WI38 (cell line): ENCODE data around the gene C17orf75.

Experiments
- H3K4me3 ChIP-seq: 2 replicates; pipeline ENCODE4 v1.5.1; 2011; ENCODE audit warnings: low read depth, mild to moderate bottlenecking, control low read depth, low read length
- TF ChIP-seq, protein P1 (sequence below): IDR thresholded peaks from 2 replicates; pipeline ENCODE4 v1.5.1; 2012; ENCODE audit warnings: low read depth, mild to moderate bottlenecking, control low read depth, low read length

C17orf75 gene

DNA sequence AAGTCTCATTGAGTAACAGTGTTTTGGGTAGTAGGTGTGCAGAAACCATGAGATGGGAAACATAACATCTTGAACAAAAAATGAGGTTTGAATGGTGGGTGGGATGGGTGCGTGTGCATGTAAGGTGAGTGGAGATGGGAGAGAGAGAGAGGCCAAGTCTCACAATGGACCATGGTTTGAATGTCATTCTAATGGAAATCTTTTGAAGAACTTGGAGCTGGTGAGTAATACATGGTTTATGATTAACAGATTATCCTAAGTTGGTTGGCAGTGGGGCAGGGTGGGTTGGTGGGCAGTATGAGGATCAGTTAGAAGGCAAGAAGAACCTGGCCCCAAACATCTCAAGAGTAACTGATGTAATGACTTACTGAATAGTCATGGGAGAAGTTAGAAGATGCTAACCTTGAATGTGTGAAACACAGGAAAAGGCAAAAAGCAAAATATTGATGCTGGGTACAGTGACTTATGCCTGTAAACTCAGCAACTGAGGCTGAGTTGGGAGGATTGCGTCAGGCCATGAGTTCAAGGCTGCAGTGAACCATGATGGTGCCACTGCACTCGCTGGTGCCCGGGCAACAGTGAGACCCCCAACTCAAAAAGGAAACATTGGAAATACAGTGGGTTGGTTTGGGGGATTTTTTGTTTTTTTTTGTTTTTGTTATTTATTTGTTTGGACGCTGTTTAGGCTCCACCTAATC is 40.7 kb upstream of the C17orf75 start:
- no peak overlapping the region for H3K4me3 ChIP-seq
- TF ChIP-seq, protein P1, sequence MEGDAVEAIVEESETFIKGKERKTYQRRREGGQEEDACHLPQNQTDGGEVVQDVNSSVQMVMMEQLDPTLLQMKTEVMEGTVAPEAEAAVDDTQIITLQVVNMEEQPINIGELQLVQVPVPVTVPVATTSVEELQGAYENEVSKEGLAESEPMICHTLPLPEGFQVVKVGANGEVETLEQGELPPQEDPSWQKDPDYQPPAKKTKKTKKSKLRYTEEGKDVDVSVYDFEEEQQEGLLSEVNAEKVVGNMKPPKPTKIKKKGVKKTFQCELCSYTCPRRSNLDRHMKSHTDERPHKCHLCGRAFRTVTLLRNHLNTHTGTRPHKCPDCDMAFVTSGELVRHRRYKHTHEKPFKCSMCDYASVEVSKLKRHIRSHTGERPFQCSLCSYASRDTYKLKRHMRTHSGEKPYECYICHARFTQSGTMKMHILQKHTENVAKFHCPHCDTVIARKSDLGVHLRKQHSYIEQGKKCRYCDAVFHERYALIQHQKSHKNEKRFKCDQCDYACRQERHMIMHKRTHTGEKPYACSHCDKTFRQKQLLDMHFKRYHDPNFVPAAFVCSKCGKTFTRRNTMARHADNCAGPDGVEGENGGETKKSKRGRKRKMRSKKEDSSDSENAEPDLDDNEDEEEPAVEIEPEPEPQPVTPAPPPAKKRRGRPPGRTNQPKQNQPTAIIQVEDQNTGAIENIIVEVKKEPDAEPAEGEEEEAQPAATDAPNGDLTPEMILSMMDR, result no peak

DNA sequence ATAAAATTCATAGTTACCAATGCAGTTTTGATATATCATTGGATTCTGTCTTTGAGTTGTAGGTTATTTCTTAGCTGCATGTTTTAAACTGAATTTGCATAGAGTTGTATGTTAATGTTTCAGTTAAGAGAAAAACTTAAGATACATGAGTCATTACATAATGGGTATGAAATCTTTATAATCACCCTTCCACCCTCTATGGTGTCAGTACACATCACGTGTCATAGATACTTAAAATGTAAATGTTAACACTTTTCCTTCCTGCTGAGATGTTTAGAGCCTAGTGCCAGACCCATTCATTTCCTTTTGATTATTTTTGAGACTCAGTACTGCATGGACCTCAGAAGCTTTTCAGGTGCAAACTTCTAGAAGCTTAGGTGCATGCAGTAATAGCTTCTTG is 28.5 kb upstream of the C17orf75 start:
- H3K4me3 ChIP-seq, result no peak overlapping the region
- TF ChIP-seq, protein P1, result no peak

DNA sequence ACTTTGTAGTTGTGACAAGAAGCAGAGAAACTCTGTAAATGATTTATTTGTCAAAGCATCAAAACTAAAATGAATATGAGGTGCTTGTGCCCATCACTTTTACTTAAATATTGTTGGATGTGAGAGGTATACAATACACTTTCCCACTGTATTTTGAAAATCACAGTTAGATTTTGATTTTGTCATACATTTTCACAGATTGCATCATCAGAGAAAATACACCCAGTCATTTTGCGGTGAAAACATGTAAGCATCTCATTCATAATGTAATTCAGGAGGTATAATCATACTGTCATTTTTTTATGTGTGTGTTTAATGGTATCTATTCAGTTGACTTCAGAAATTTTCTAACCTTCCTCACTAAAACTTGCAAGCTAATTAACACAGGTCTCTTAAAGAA is 19.3 kb upstream of the C17orf75 start:
- TF ChIP-seq, protein P1, result no peak
- H3K4me3 ChIP-seq, result no peak overlapping the region

DNA sequence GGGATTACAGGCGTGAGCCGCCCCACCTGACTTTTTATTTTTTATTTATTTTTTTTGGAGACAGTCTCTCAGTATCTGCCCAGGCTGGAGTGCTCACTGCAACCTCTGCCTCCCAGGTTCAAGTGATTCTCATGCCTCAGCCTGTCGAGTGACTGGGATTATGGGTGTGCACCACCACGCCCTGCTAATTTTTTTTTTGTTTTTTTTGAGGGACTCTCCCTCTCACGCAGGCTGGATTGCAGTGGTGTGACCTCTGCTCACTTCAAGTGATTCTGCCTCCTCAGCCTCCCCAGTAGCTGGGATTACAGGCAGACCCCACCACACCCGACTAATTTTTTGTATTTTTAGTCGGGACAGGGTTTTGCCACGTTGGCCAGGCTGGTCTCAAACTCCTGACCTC is 15.6 kb upstream of the C17orf75 start:
- no peak overlapping the region for H3K4me3 ChIP-seq
- TF ChIP-seq, protein P1, result no peak

DNA sequence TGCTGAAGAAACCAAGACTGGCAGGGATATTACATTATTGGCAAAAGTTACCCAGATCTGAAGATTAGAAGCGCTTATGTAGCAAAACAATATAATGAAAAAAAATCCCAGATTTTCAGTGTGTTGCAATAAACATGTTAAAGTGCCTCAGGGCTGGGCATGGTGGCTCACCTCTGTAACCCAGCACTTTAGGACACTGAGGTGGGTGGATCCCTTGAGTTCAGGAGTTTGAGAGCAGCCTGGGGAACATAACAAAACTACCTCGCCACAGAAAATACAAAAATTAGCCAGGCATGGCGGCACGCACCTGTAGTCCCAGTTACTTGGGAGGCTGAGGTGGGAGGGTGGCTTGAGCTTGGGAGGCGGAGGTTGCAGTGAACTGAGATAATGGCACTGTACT is 14.8 kb upstream of the C17orf75 start:
- H3K4me3 ChIP-seq, result no peak overlapping the region
- TF ChIP-seq, protein P1, result no peak

DNA sequence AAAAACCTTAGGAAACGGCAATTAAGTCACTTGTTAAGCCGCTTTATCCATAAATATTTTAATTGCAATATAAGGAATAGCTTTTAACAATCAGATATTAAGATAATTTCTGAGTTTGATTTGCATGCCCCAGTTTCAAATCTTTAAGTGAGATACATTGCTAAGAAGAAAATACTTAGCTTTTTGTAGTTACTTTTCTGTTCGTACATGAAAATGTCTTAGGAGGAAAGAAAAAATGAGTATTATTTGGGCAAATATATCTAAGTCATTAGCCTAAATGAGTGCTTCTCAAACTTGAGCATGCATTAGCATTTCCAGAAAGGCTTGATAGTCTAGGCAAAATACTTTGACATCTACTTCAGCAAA is 14.4 kb upstream of the C17orf75 start:
- H3K4me3 ChIP-seq, result no peak overlapping the region
- TF ChIP-seq, protein P1, result no peak

DNA sequence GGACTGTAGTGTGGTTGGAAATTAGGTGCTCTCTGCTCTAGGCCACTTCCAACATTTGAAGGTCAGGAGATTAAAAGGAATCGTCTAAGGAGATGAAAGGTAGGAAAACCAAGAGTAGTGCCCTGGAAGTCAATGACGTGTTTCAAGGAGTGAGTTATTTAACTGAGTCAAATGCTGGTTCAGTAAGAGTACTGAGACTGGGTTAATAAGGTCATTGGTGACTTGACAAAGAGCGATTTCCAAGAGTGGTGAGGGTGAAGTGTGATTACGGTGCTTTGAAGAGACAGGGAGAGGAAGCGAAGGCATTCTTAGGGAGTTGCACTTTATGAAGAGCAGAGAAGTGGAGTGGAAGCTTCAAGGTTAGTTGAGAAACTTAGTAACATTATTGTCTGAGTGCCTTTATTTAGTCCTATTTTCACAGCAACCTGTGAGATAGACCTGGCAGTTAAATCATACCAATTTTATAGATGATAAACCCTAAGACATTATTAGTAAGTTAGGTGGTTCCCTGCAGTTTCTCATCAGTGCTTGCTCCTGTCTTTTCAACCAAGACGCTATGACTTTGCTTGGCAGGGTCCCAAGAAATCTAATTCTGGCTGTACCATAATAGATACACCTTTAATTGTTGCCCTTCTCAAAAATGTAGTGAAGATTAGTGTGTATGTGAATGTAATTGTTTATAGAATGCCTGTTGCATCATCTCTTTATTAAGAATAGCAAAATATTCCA is 13.8 kb upstream of the C17orf75 start:
- TF ChIP-seq, protein P1, result no peak
- H3K4me3 ChIP-seq, result no peak overlapping the region

DNA sequence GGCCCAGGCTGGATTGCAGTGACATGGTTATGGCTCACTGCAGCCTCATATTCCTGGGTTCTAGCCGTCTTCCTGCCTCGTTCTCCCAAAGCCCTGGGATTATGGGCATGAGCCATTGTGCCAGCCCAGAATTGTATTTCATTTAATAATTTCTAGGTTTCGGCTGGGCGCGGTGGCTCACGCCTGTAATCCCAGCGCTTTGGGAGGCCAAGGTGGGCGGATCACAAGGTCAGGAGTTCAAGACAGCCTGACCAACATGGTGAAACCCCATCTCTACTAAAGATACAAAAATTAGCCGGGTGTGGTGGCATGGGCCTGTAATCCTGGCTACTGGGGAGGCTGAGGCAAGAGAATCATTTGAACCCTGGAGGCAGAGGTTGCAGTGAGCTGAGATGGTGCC is 10.8 kb upstream of the C17orf75 start:
- peak overlapping the region; percentile 99 for H3K4me3 ChIP-seq
